Measurements from ENCODE around the gene EID2. TPM values are rescaled to one million over a fixed set of nuclear protein-coding genes. Genes with fewer than 3 reads are reported as not detected.
A peak's percentile ranks its signal among the peaks of the same experiment; 100 is the strongest.

Gene EID2
- total RNA-seq, 2 experiments from 2014 or later: 17.3 to 22.9 TPM

GRCh38 chr19:39499932-39500331, 40.0 kb downstream of the EID2 start:
- Histone ChIP-seq H4K20me1 (ENCODE audit: insufficient read depth, low read length) (no peaks in the 10 kb centered on the region), H2AFZ (ENCODE audit: low read length) (no peak overlapping the region), H3K9me3 (ENCODE audit: low read length) (no peaks in the 10 kb centered on the region), H3K4me3 (ENCODE audit: low read depth, low read length, poor library complexity, severe bottlenecking) (no peak overlapping the region), H3K79me2 (ENCODE audit: insufficient read depth, low read depth, low read length) (no peaks in the 10 kb centered on the region), H3K27ac (ENCODE audit: low read depth, low read length, poor library complexity, severe bottlenecking) (no peak overlapping the region), H3K4me2 (ENCODE audit: low read length) (no peak overlapping the region), H3K36me3 (ENCODE audit: insufficient read depth, low read length) (no peaks in the 10 kb centered on the region), H3K4me1 (ENCODE audit: insufficient read depth, low read length, poor library complexity, severe bottlenecking) (peaks cover 32% of the 10 kb centered on the region), H3K9me2 (ENCODE audit: insufficient read depth, low read length) (no peaks in the 10 kb centered on the region)
- CTCF ChIA-PET (ENCODE audit: unreplicated experiment): interaction anchor here (0.6 kb wide), 1 partner anchor 19 kb away, joined by 5 read pairs; the partner anchor contains the start of gene TIMM50
- POLR2A ChIA-PET: interaction anchor here (0.5 to 0.6 kb wide), 2 partner anchors 10 to 169 kb away, joined by 3 to 4 read pairs; no protein-coding TSS in a partner anchor
- BruUV-seq (replicated peaks): no TSS peak
- DNase-seq (ENCODE audit: low spot score): no peak
- intact Hi-C loops (cut with micrococcal nuclease; ENCODE audit: unreplicated experiment): loop anchor here (2.0 kb wide), 1 partner anchor 33 kb away; the partner anchor contains the start of gene EID2B
- TF ChIP-seq CTCF (conservative IDR thresholded peaks at IDR 0.05; ENCODE audit: low read length): no peak
- no peak for TF ChIP-seq EZH2phosphoT487 (IDR thresholded peaks at IDR 0.05; ENCODE audit: borderline replicate concordance, low read depth, low read length)

- Histone ChIP-seq H3K9me2 (ENCODE audit: insufficient read depth, low read length) (no peaks in the 10 kb centered on the region), H2AFZ (ENCODE audit: low read length) (peak within 1 kb of the TSS; percentile 81), H3K79me2 (ENCODE audit: insufficient read depth, low read depth, low read length) (no peaks in the 10 kb centered on the region), H3K27ac (ENCODE audit: low read depth, low read length, poor library complexity, severe bottlenecking) (peak within 1 kb of the TSS; percentile 67), H3K36me3 (ENCODE audit: insufficient read depth, low read length) (no peaks in the 10 kb centered on the region), H3K4me2 (ENCODE audit: low read length) (peak within 1 kb of the TSS; percentile 66), H3K9me3 (ENCODE audit: low read length) (no peaks in the 10 kb centered on the region), H4K20me1 (ENCODE audit: insufficient read depth, low read length) (no peaks in the 10 kb centered on the region), H3K4me3 (ENCODE audit: low read depth, low read length, poor library complexity, severe bottlenecking) (peak within 1 kb of the TSS; percentile 69), H3K4me1 (ENCODE audit: insufficient read depth, low read length, poor library complexity, severe bottlenecking) (peaks cover 32% of the 10 kb centered on the region)
- ChIA-PET POLR2A (interaction anchor here (0.6 to 0.7 kb wide), 2 partner anchors 10 to 157 kb away, joined by 3 to 4 read pairs; no protein-coding TSS in a partner anchor), CTCF (ENCODE audit: unreplicated experiment) (interaction anchor here (0.5 to 1.8 kb wide), 3 partner anchors 18 to 58 kb away, joined by 3 to 13 read pairs (median 11); partner anchors contain the start of gene TIMM50)
- intact Hi-C loops (cut with micrococcal nuclease; ENCODE audit: unreplicated experiment): loop anchor here (2.0 kb wide), 1 partner anchor 34 kb away; the partner anchor contains the start of gene EID2B
- DNase-seq (ENCODE audit: low spot score): peak; percentile 66
- no TSS peak for BruUV-seq (replicated peaks)
- no peak for TF ChIP-seq EZH2phosphoT487 (IDR thresholded peaks at IDR 0.05; ENCODE audit: borderline replicate concordance, low read depth, low read length)
- no peak for TF ChIP-seq CTCF (conservative IDR thresholded peaks at IDR 0.05; ENCODE audit: low read length)
Observed at GRCh38 chr19:39498798-39499642, 40.9 kb downstream of the EID2 start, which contains the start of gene DLL3. DLL3 (plus strand) TSS chr19:39498947; CDS start chr19:39498975, 28 bp downstream.

Measured in OCI-LY7 (cell line).